NB4 (cell line): ENCODE measurements around the gene JAZF1.
A peak's percentile ranks its signal among the peaks of the same experiment; 100 is the strongest.

Source experiments
- DNase-seq: peaks from one replicate; pipeline ENCODE4 v3.0.0; 2010; ENCODE audit warnings: low read depth
- H3K4me3 ChIP-seq: one replicate; pipeline ENCODE4 v1.5.1; 2011; ENCODE audit warnings: mild to moderate bottlenecking, low read depth, low read length, moderate library complexity
- MYC ChIP-seq: IDR thresholded peaks from 2 replicates; pipeline ENCODE4 v1.6.1; 2011; ENCODE audit warnings: low read depth, low read length
- POLR2A ChIP-seq: IDR thresholded peaks from 2 replicates; pipeline ENCODE4 v1.6.1; 2011; ENCODE audit warnings: mild to moderate bottlenecking; ENCODE audit not compliant: insufficient read length; ENCODE audit errors: extremely low read depth
- TF ChIP-seq, protein P1 (sequence below): IDR thresholded peaks from one replicate; pipeline ENCODE4 v1.5.1; 2012; ENCODE audit warnings: low read depth, low read length
- TF ChIP-seq, protein P2 (sequence below): IDR thresholded peaks from 2 replicates; pipeline ENCODE4 v1.6.1; 2011; ENCODE audit warnings: low read depth, low read length

JAZF1 gene

DNA sequence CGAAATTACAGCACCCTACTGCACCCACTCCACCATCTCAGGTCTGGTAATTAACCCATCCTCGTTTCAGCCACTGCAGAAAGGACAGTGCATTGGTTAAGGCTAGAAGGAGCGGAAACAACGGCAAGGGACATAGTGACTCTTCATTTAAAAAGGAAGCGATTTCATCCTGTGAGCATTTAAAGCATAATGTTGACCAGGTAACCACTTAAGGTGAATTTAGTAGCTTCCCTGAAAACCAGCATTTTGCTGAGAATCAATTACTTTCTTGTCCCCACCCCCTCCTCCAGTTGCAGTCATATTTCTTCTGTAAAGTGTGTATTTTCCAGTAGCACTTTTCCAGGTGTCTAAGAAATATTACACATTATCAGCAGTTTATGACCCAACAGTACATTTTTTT, 821 bp upstream of the JAZF1 start:
- no peak overlapping the region for H3K4me3 ChIP-seq
- no peak for DNase-seq
- TF ChIP-seq POLR2A, result no peak
- TF ChIP-seq, protein P1, sequence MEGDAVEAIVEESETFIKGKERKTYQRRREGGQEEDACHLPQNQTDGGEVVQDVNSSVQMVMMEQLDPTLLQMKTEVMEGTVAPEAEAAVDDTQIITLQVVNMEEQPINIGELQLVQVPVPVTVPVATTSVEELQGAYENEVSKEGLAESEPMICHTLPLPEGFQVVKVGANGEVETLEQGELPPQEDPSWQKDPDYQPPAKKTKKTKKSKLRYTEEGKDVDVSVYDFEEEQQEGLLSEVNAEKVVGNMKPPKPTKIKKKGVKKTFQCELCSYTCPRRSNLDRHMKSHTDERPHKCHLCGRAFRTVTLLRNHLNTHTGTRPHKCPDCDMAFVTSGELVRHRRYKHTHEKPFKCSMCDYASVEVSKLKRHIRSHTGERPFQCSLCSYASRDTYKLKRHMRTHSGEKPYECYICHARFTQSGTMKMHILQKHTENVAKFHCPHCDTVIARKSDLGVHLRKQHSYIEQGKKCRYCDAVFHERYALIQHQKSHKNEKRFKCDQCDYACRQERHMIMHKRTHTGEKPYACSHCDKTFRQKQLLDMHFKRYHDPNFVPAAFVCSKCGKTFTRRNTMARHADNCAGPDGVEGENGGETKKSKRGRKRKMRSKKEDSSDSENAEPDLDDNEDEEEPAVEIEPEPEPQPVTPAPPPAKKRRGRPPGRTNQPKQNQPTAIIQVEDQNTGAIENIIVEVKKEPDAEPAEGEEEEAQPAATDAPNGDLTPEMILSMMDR, result no peak
- no peak for TF ChIP-seq MYC
- TF ChIP-seq, protein P2, sequence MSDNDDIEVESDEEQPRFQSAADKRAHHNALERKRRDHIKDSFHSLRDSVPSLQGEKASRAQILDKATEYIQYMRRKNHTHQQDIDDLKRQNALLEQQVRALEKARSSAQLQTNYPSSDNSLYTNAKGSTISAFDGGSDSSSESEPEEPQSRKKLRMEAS, result no peak

DNA sequence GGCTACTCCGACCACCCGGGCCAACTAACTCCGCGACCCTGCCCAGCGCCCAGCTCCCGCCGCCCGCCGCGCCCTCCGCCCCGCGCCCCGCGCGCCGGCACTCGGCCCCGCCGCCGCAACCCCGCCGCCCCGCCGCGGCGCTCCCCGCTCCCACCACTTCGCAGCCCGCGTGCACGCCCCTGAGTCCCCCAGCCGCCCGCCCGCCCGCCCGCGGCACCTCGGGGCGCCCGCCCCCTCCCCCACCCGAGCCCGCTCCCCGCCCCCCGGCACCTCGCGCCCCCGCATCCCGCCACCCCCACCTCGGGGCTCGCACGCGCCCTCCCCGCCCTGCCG, 598 bp downstream of the JAZF1 start:
- no peak overlapping the region for H3K4me3 ChIP-seq
- TF ChIP-seq, protein P1, result no peak
- TF ChIP-seq, protein P2, result no peak
- TF ChIP-seq MYC, result no peak
- no peak for TF ChIP-seq POLR2A
- DNase-seq, result no peak

DNA sequence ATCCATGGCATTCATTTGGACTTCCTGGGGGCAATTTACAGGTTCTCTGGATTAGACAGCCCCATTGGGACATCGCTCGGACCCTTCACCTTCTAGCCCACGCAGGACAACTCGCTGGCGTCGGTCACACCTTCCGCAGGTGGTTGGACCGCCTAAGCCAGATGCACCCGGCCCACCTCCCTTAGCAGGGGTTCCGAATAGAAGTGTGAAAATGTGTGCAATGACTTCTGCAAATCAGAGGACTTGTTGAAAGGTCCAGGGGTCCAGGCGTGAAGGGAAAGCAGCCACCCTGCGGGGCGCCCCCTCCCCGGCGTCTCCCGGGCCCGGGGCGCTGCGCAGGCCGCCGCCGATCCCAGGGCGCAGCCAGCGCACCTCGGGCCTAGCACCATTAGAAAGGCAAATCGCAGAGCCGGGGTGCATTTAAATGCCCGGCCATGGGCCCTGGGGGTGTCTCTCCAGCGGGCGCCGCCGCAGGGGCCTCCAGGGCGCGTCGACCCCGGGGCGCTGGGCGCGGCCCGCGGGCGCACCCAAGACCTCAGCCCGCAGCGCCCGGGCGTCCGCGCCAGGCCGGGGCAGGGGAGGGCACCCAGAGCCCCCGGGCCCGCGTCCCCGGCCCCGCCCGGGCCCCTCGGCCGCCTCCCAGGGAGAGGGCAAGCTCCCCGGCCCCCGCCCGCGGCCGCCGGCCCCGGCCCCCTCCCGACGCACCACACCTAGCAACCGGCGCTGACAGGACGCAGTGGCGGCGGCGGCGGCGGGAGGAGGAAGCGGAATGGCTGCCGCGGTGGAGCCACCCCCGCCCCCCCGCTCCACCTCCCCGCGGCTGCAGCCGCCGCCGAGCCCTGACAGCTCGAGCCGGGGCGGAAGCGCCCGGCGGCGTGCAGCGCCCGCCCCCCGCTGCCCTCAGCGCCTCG, 1.2 kb downstream of the JAZF1 start:
- DNase-seq, result peak; percentile 89
- peak; percentile 56 for TF ChIP-seq POLR2A
- TF ChIP-seq, protein P1, result no peak

DNA sequence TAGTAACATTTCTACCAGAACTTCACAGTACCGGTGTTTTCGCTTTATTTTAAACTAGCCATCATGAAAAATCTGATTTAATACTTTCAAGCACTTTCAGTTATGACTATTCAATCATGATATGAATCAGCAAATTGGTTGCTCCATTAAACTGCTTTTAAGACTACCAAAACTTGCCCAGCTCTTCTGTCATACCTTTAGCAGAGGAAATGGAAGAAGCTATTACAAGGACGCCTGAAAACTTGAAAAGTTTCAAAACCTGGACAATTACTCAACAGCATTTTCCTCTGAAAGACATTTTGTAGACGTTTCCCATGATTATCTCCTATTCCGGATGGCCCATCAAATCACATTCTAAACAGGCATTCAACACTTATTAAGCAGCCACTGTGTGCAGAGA, 2.0 kb downstream of the JAZF1 start:
- peak; percentile 35 for DNase-seq
- no peak for TF ChIP-seq POLR2A
- TF ChIP-seq, protein P1, result no peak
- TF ChIP-seq, protein P2, result no peak
- no peak for TF ChIP-seq MYC
- peak overlapping the region; percentile 53 for H3K4me3 ChIP-seq

More for the DNA sequence above, 1.2 kb downstream of the JAZF1 start:
- peak overlapping the region; percentile 53 for H3K4me3 ChIP-seq

DNA sequence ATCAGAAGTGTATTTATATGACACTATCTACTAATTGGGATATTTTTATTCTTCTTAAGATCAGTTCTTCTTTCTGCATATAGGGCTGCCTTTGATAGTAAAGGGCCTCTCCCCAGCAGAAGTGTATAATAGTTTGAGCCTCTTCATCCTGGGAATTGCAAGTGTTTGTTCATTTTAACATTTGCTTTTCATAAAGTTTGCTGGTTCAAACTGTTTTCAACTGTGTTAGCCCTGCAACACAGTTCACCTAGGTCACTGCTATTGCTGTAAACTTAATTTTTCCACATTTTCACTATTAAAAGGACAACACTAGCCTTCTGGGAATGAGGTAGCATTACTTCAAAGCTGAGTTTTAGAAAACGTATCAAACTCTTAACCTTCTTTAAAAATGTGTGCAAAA, 2.8 kb downstream of the JAZF1 start:
- no peak overlapping the region for H3K4me3 ChIP-seq
- TF ChIP-seq POLR2A (no peak), MYC (no peak)
- TF ChIP-seq, protein P2, result no peak
- TF ChIP-seq, protein P1, result no peak
- no peak for DNase-seq

DNA sequence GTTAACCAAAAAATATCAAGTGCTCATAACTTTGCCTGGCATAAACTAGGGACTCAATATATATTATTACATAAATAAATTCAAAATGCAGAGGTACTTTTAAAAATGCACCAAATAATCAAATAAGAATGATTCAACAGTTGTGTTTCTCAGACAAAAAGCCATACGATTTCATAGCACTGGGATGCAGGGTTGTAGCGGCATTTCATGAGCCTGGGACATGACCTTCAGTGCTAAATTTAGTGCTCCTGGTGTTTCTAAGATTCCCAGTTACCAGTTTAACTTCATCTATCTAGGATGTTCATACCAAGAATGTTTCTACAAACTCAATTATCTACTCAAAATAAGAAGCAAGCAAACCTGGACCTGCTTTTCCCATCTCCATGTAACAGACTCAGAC, 4.0 kb downstream of the JAZF1 start:
- TF ChIP-seq MYC, result no peak
- TF ChIP-seq, protein P2, result no peak
- H3K4me3 ChIP-seq, result no peak overlapping the region
- no peak for DNase-seq
